HEK293 (cell line): Measurements from ENCODE around the gene SPEF1.

ENCODE experiments used
- SP2 ChIP-seq: fragments of 450-650 bp; formaldehyde crosslinking; IDR thresholded peaks from 2 replicates; pipeline ENCODE4 v1.5.1; 2016; ENCODE audit warnings: missing biosample characterization, missing genetic modification characterization
- ZNF639 ChIP-seq: fragments of 450-650 bp; formaldehyde crosslinking; IDR thresholded peaks from 2 replicates; pipeline ENCODE4 v1.5.1; 2016; ENCODE audit warnings: missing biosample characterization, missing genetic modification characterization
- TF ChIP-seq, protein P1 (sequence below): fragments of 450-650 bp; formaldehyde crosslinking; IDR thresholded peaks from 2 replicates; pipeline ENCODE4 v1.5.1; 2016; ENCODE audit warnings: missing biosample characterization, missing genetic modification characterization
- TF ChIP-seq, protein P2 (sequence below): fragments of 450-650 bp; formaldehyde crosslinking; IDR thresholded peaks from 2 replicates; pipeline ENCODE4 v1.5.1; 2016; ENCODE audit warnings: missing biosample characterization, missing genetic modification characterization, low read depth

- TF ChIP-seq, protein P1, sequence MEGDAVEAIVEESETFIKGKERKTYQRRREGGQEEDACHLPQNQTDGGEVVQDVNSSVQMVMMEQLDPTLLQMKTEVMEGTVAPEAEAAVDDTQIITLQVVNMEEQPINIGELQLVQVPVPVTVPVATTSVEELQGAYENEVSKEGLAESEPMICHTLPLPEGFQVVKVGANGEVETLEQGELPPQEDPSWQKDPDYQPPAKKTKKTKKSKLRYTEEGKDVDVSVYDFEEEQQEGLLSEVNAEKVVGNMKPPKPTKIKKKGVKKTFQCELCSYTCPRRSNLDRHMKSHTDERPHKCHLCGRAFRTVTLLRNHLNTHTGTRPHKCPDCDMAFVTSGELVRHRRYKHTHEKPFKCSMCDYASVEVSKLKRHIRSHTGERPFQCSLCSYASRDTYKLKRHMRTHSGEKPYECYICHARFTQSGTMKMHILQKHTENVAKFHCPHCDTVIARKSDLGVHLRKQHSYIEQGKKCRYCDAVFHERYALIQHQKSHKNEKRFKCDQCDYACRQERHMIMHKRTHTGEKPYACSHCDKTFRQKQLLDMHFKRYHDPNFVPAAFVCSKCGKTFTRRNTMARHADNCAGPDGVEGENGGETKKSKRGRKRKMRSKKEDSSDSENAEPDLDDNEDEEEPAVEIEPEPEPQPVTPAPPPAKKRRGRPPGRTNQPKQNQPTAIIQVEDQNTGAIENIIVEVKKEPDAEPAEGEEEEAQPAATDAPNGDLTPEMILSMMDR (tag by site-specific recombination) = no peak
- TF ChIP-seq, protein P2, sequence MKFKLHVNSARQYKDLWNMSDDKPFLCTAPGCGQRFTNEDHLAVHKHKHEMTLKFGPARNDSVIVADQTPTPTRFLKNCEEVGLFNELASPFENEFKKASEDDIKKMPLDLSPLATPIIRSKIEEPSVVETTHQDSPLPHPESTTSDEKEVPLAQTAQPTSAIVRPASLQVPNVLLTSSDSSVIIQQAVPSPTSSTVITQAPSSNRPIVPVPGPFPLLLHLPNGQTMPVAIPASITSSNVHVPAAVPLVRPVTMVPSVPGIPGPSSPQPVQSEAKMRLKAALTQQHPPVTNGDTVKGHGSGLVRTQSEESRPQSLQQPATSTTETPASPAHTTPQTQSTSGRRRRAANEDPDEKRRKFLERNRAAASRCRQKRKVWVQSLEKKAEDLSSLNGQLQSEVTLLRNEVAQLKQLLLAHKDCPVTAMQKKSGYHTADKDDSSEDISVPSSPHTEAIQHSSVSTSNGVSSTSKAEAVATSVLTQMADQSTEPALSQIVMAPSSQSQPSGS = no peak
- TF ChIP-seq SP2 (tag by site-specific recombination) (no peak), ZNF639 (tag by site-specific recombination) (no peak)
Observed at GRCh38 chr20:3729378-3729777, 51.9 kb downstream of the SPEF1 start.
